ENCODE data around the gene USP20.

- no peak for TF ChIP-seq RAD21 (IDR thresholded peaks at IDR 0.05)
- TF ChIP-seq, protein P1, sequence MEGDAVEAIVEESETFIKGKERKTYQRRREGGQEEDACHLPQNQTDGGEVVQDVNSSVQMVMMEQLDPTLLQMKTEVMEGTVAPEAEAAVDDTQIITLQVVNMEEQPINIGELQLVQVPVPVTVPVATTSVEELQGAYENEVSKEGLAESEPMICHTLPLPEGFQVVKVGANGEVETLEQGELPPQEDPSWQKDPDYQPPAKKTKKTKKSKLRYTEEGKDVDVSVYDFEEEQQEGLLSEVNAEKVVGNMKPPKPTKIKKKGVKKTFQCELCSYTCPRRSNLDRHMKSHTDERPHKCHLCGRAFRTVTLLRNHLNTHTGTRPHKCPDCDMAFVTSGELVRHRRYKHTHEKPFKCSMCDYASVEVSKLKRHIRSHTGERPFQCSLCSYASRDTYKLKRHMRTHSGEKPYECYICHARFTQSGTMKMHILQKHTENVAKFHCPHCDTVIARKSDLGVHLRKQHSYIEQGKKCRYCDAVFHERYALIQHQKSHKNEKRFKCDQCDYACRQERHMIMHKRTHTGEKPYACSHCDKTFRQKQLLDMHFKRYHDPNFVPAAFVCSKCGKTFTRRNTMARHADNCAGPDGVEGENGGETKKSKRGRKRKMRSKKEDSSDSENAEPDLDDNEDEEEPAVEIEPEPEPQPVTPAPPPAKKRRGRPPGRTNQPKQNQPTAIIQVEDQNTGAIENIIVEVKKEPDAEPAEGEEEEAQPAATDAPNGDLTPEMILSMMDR (IDR thresholded peaks at IDR 0.05; ENCODE audit: low read depth, low read length, missing input control): no peak
- no peak for TF ChIP-seq FOXA1 (IDR thresholded peaks at IDR 0.05)
- no peak for TF ChIP-seq ATF3 (IDR thresholded peaks at IDR 0.05)
- no peak for TF ChIP-seq HNF4G (IDR thresholded peaks at IDR 0.05)
These were observed 2.3 kb upstream of the USP20 start for GRCh38 chr9:129832982-129833381.
